ENCODE data around the gene TAF1B.

Gene TAF1B

GRCh38 chr2:9965119-9965822 is 122.0 kb downstream of the TAF1B start:
- Mint-ChIP-seq H3K4me3 (no peak overlapping the region), H3K36me3 (ENCODE audit: low read depth) (no peaks in the 10 kb centered on the region), H3K27me3 (ENCODE audit: low read depth) (peaks cover 5% of the 10 kb centered on the region), H3K27ac (no peak overlapping the region), H3K9me3 (no peaks in the 10 kb centered on the region), H3K4me1 (peaks cover 16% of the 10 kb centered on the region)
- TF ChIP-seq CTCF (IDR thresholded peaks at IDR 0.05; ENCODE audit: unreplicated experiment in 3 of 3): no peak

- Mint-ChIP-seq H3K4me3 (no peak overlapping the region), H3K36me3 (ENCODE audit: low read depth) (no peaks in the 10 kb centered on the region), H3K27me3 (ENCODE audit: low read depth) (peaks cover 5% of the 10 kb centered on the region), H3K4me1 (peaks cover 29% of the 10 kb centered on the region), H3K9me3 (no peaks in the 10 kb centered on the region), H3K27ac (no peak overlapping the region)
- no peak for TF ChIP-seq CTCF (IDR thresholded peaks at IDR 0.05; ENCODE audit: unreplicated experiment in 3 of 3)
Measured at GRCh38 chr2:9966491-9967022, 123.3 kb downstream of the TAF1B start.

- no peak overlapping the region for H3K4me3 Mint-ChIP-seq
- H3K27ac Mint-ChIP-seq: peak overlapping the region in 2 of 3 experiments; percentile 10 to 25
- no peaks in the 10 kb centered on the region for H3K36me3 Mint-ChIP-seq (ENCODE audit: low read depth)
- peaks cover 35% of the 10 kb centered on the region for H3K4me1 Mint-ChIP-seq
- H3K27me3 Mint-ChIP-seq (ENCODE audit: low read depth): peaks cover 5% of the 10 kb centered on the region
- H3K9me3 Mint-ChIP-seq: no peaks in the 10 kb centered on the region
- TF ChIP-seq CTCF (IDR thresholded peaks at IDR 0.05; ENCODE audit: unreplicated experiment in 3 of 3): no peak
Measured at GRCh38 chr2:9967053-9967775, 123.9 kb downstream of the TAF1B start.

GRCh38 chr2:9968553-9969497 is 125.6 kb downstream of the TAF1B start:
- Mint-ChIP-seq H3K27ac (peak overlapping the region; percentile 33 to 59 (median 41)), H3K36me3 (ENCODE audit: low read depth) (no peaks in the 10 kb centered on the region), H3K4me1 (peaks cover 47% of the 10 kb centered on the region), H3K9me3 (no peaks in the 10 kb centered on the region), H3K4me3 (no peak overlapping the region), H3K27me3 (ENCODE audit: low read depth) (peaks cover 10% of the 10 kb centered on the region)
- TF ChIP-seq CTCF (IDR thresholded peaks at IDR 0.05; ENCODE audit: unreplicated experiment in 3 of 3): no peak

GRCh38 chr2:9970200-9971044 is 127.1 kb downstream of the TAF1B start:
- TF ChIP-seq CTCF (IDR thresholded peaks at IDR 0.05; ENCODE audit: unreplicated experiment in 3 of 3): no peak
- Mint-ChIP-seq H3K9me3 (no peaks in the 10 kb centered on the region), H3K27ac (peak overlapping the region; percentile 22 to 74 (median 51)), H3K4me1 (peaks cover 61% of the 10 kb centered on the region), H3K4me3 (peak overlapping the region in 1 of 3 experiments; percentile 5), H3K36me3 (ENCODE audit: low read depth) (no peaks in the 10 kb centered on the region), H3K27me3 (ENCODE audit: low read depth) (peaks cover 10% of the 10 kb centered on the region)

Measured in nephron (organoid).